Keratinocyte (primary cell): ENCODE data around the gene DBF4B.
A peak's percentile ranks its signal among the peaks of the same experiment; 100 is the strongest.

Experiments used
- CTCF ChIP-seq, 3 experiments: IDR thresholded peaks in 1 of 3; conservative IDR thresholded peaks in 1 of 3; optimal IDR thresholded peaks in 1 of 3; 2 replicates in 2 of 3; 3 replicates in 1 of 3; pipeline versions ENCODE3 to v1.5.1; 2011; ENCODE audit warnings: low read length in 3 of 3, mild to moderate bottlenecking in 3 of 3, moderate library complexity in 2 of 3, control low read depth in 1 of 3, inconsistent platforms in 1 of 3; ENCODE audit not compliant: insufficient read depth in 2 of 3; ENCODE audit errors: extremely low read depth in 1 of 3
- EZH2 ChIP-seq: IDR thresholded peaks from one replicate; pipeline ENCODE4 v1.6.1; 2012; ENCODE audit warnings: inconsistent platforms, mild to moderate bottlenecking, low read length, moderate library complexity

GRCh38 chr17:44774271-44775135 lies 66.0 kb downstream of the DBF4B start:
- TF ChIP-seq CTCF (optimal IDR thresholded peaks at IDR 0.05 in 1 of 3, IDR thresholded peaks at IDR 0.05 in 1 of 3, conservative IDR thresholded peaks at IDR 0.05 in 1 of 3; ENCODE audit: extremely low read depth in 1 of 3, insufficient read depth in 2 of 3, low read length in 3 of 3): peak; percentile 99
- no peak for TF ChIP-seq EZH2
